NCI-H2227 (cell line): ENCODE data around the gene TMEM41B.

ENCODE experiments used
- DNase-seq: peaks from one replicate; lab custom pipeline; 2025; ENCODE audit not compliant: unreplicated experiment; lab: John Stamatoyannopoulos, UW

Gene TMEM41B

DNA sequence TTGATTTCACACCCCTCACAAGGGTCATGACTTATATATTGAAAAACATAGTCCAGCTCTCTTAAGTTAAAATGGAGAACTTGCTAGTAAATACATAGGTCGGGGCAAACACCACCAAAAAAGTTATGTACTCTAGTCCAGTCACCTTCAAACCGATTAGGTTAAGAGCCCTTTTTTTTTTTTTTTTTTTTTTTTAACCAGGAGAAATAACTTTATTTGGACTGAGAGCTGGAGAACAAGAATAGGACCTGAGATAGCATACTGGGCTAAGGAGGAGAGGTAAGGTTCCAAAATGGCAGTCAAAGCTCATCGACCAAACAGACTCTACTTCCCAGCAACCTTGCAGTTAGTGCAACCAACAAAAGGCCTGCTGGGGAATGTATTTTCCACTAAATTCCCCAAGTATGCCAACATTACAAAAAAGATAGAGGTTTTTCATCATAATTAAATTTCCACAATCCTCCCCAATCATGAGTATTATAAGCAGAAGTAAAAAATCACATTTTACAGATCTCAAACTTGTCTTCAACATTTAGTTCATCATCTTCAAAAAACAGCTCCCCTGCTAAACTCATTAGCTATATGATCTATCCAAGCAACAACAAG lies 3.8 kb downstream of the TMEM41B start:
- no peak for DNase-seq

GRCh38 chr11:9304178-9304577 lies 10.2 kb downstream of the TMEM41B start:
- no peak for DNase-seq

- DNase-seq = no peak
These were observed 11.9 kb downstream of the TMEM41B start for GRCh38 chr11:9302448-9302847.

GRCh38 chr11:9301720-9302119 lies 12.7 kb downstream of the TMEM41B start:
- DNase-seq = no peak

GRCh38 chr11:9293646-9294045 lies 20.7 kb downstream of the TMEM41B start:
- DNase-seq = no peak

GRCh38 chr11:9285850-9286587 lies 28.4 kb downstream of the TMEM41B start:
- no peak for DNase-seq

DNA sequence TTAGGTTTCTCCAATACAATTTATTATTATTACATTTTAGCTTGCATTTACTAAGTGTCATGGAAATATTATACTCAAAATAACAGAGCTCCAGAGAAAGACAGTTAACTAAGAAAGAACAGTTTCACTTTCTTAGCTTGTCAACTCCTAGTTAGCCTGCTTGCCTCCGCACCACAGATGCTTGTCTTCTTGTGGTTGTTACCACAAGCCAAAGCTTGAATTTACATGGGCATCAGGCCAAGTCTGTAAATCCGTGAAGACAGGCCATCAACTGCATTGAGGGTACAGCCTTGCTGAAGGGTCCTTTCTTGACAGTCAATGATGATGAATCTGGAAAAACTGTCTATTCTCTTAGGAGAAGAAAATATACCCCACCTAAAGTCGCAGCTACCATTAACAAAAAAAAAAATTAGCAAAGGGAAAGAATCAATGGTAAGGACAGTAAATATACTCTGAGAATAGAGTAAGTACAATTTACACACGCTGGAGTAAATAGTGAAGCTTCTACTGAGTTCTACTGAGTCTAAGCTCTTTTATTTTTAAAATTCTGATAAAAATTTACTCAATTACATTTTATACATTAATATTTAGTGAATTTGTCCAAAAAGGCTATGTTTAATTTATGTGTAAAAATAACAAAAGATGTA lies 33.6 kb downstream of the TMEM41B start:
- no peak for DNase-seq

DNA sequence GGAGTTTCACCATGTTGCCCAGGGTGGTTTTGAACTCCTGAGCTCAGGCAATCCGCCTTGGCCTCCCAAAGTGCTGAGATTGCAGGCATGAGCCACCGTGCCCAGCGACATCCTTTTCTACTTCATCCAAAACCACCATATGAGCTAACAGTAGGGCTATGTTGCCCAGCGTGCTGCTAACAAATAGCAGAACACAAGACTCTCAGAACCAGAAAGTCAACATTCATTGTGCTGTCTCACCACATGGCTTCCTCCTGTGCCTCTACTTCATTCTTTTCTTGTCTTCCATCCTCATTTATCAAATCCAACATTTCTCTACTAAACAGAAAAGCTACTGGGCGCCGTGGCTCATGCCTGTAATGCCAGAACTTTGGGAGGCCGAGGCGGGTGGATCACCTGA lies 37.2 kb downstream of the TMEM41B start:
- DNase-seq = no peak

DNA sequence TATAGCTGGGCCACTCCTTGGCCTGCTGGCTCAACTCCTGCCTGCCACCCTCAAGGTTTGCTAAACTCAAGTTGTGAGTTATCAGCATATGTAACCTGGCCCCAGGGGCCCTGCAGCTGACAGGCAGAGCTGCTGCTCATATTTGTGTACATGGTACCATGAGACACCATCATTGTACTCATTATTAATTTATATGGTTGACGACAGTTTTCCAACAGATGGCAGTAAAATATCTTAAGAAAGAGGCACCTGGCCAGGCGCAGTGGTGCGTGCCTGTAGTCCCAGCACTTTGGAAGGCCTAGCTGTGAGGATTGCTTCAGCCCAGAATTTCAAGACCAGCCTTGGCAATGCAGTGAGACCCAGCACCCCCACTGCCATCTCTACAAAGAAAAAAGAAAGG lies 37.8 kb downstream of the TMEM41B start:
- DNase-seq = no peak

GRCh38 chr11:9274499-9275258 lies 39.7 kb downstream of the TMEM41B start:
- no peak for DNase-seq

GRCh38 chr11:9273376-9274336 lies 40.7 kb downstream of the TMEM41B start:
- no peak for DNase-seq

GRCh38 chr11:9269492-9270013 lies 44.8 kb downstream of the TMEM41B start:
- DNase-seq = no peak

DNA sequence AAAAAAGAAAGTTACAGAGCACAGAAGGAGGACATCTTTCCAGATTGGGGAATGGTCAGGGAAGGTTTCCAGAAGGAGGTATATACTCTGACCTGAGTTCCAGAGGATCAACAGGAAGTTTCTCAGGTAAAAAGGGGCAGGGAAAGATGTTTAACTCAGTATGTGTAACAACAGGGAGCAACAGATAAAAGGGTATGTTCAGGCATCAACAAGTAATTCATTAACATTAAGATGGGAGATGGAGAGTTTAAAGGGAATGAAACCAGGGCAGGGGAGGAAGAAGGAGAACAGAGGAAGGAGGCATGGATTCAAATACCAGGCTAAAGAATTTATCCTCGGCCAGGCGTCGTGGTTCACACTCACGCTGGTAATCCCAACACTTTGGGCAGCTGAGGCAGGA lies 46.7 kb downstream of the TMEM41B start:
- DNase-seq = no peak

- no peak for DNase-seq
These were observed 47.5 kb downstream of the TMEM41B start for GRCh38 chr11:9266926-9267325.

- DNase-seq = no peak
These were observed 48.2 kb downstream of the TMEM41B start for GRCh38 chr11:9266132-9266736.

- DNase-seq = peak; percentile 92
These were observed 48.9 kb downstream of the TMEM41B start, which contains the start of gene DENND5A for GRCh38 chr11:9265211-9266131. Gene DENND5A (minus strand): TSS chr11:9265350. CDS start chr11:9265069, 281 bp downstream.

DNA sequence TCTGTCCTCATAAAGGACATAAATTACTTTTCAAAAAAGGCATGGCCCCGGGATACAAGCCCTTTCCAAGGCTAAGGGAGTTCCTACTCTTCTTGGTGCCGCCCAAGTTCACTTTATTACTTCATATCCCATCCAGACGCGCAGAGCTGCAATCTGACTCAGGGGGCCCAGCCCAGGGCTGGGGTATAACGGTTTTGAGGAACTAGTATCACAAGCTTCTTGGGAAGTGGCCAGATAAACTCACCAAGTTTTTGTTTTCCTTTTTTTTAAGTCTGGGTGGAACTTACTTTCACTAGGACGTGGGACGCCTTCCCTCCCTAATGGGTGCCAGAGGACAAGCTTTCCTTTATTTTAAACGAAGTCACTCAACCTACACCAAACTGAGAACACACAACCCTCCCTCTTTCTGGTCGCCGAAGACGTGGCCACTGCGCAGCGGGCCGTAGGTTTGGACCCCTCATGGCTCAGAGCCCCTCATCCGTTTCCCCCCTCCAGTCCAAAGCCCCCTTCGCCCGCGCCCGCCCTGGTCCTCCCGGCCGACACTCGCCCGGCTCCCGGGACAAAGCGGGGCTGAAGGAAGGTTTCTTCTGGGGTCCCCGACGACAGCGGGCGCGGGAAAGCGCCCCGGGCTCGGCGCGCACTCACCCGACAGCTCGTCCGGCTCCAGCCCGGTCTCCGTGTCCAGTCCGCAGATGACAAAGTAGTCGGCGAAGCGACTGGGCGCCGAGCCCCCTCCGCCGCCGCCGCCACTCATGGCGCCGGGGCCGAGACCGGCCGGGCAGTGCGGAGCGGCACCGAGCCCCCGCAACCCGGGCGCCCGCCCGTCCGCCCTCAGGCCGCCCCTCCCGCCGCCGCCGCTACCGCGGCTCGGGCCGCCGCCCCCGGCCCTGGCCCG lies 49.8 kb downstream of the TMEM41B start:
- DNase-seq = peak; percentile 57
